Peyer's patch (tissue), 4 donors: ENCODE data around the gene VRK3.

Source experiments
- CTCF ChIP-seq, 6 experiments: fragments of 450-650 bp in 4 of 6; fragments of 200-600 bp in 2 of 6; sonication (generic) in 1 of 6; IDR thresholded peaks; one replicate each; pipeline ENCODE4 v1.5.1; 2017 to 2019; ENCODE audit warnings: antibody characterized with exemption in 6 of 6, mild to moderate bottlenecking in 3 of 6, moderate library complexity in 1 of 6
- POLR2A ChIP-seq, 2 donors: fragments of 450-650 bp; IDR thresholded peaks; one replicate each; pipeline ENCODE4 v1.5.1; 2017; ENCODE audit warnings: antibody characterized with exemption in 2 of 2, mild to moderate bottlenecking in 2 of 2, moderate library complexity in 2 of 2

- TF ChIP-seq CTCF (IDR thresholded peaks at IDR 0.05) (no peak), POLR2A (IDR thresholded peaks at IDR 0.05) (no peak)
These were observed 48.1 kb downstream of the VRK3 start for GRCh38 chr19:49977076-49977475.
